Skeletal muscle satellite cell (primary cell): Measurements from ENCODE around the gene TNFRSF14.
A peak's percentile ranks its signal among the peaks of the same experiment; 100 is the strongest.

ENCODE experiments used
- H3K27me3 ChIP-seq: 2 replicates; pipeline ENCODE4 v1.7.0; 2013; ENCODE audit warnings: low read length; ENCODE audit not compliant: control insufficient read depth, insufficient read depth
- H3K36me3 ChIP-seq: 2 replicates; pipeline ENCODE4 v1.7.0; 2013; ENCODE audit warnings: mild to moderate bottlenecking, control low read depth, low read length; ENCODE audit not compliant: insufficient read depth
- H3K4me1 ChIP-seq: 2 replicates; pipeline ENCODE4 v1.7.0; 2013; ENCODE audit warnings: low read length; ENCODE audit not compliant: control insufficient read depth, insufficient read depth
- H3K4me2 ChIP-seq: 2 replicates; pipeline ENCODE4 v1.7.0; 2013; ENCODE audit warnings: mild to moderate bottlenecking, low read length
- H3K4me3 ChIP-seq: 2 replicates; pipeline ENCODE4 v1.7.0; 2013; ENCODE audit warnings: low read length
- H3K9ac ChIP-seq: 2 replicates; pipeline ENCODE4 v1.7.0; 2013; ENCODE audit warnings: mild to moderate bottlenecking, low read depth, low read length, moderate library complexity
- H3K9me3 ChIP-seq: replicated peaks from 2 replicates; pipeline ENCODE4 v1.7.0; 2013; ENCODE audit warnings: mild to moderate bottlenecking, control low read depth, low read length

The TNFRSF14 gene

GRCh38 chr1:2580691-2581090 lies 24.5 kb downstream of the TNFRSF14 start:
- H3K9me3 ChIP-seq, result no peaks in the 10 kb centered on the region
- H3K4me1 ChIP-seq, result peaks cover 9% of the 10 kb centered on the region
- H3K36me3 ChIP-seq, result no peaks in the 10 kb centered on the region
- peaks cover 32% of the 10 kb centered on the region for H3K27me3 ChIP-seq
- no peak overlapping the region for H3K9ac ChIP-seq
- H3K4me2 ChIP-seq, result no peak overlapping the region
- H3K4me3 ChIP-seq, result no peak overlapping the region

GRCh38 chr1:2582391-2582790 lies 26.2 kb downstream of the TNFRSF14 start:
- Histone ChIP-seq H3K4me1 (peaks cover 10% of the 10 kb centered on the region), H3K4me2 (no peak overlapping the region), H3K9me3 (no peaks in the 10 kb centered on the region), H3K27me3 (peaks cover 23% of the 10 kb centered on the region), H3K36me3 (no peaks in the 10 kb centered on the region), H3K9ac (no peak overlapping the region), H3K4me3 (no peak overlapping the region)

- Histone ChIP-seq H3K9ac (no peak overlapping the region), H3K36me3 (no peaks in the 10 kb centered on the region), H3K9me3 (no peaks in the 10 kb centered on the region), H3K4me2 (no peak overlapping the region), H3K4me1 (peaks cover 16% of the 10 kb centered on the region), H3K4me3 (no peak overlapping the region), H3K27me3 (peaks cover 23% of the 10 kb centered on the region)
Observed at GRCh38 chr1:2583331-2583791, 27.2 kb downstream of the TNFRSF14 start.

- Histone ChIP-seq H3K36me3 (peaks cover 2% of the 10 kb centered on the region), H3K4me1 (peaks cover 16% of the 10 kb centered on the region), H3K4me2 (peak overlapping the region; percentile 27), H3K27me3 (peaks cover 21% of the 10 kb centered on the region), H3K9ac (no peak overlapping the region), H3K9me3 (no peaks in the 10 kb centered on the region), H3K4me3 (no peak overlapping the region)
Observed at GRCh38 chr1:2583871-2584351, 27.7 kb downstream of the TNFRSF14 start.

GRCh38 chr1:2584686-2585317 lies 28.6 kb downstream of the TNFRSF14 start:
- H3K9ac ChIP-seq, result peak overlapping the region; percentile 93

GRCh38 chr1:2585318-2586092 lies 29.3 kb downstream of the TNFRSF14 start:
- Histone ChIP-seq H3K27me3 (peaks cover 13% of the 10 kb centered on the region), H3K9me3 (no peaks in the 10 kb centered on the region), H3K36me3 (peaks cover 12% of the 10 kb centered on the region), H3K4me2 (peak overlapping the region; percentile 100), H3K9ac (peak overlapping the region; percentile 93), H3K4me1 (peaks cover 16% of the 10 kb centered on the region), H3K4me3 (peak overlapping the region; percentile 98)

More at GRCh38 chr1:2584686-2585317, 28.6 kb downstream of the TNFRSF14 start:
- Histone ChIP-seq H3K4me3 (peak overlapping the region; percentile 98), H3K36me3 (peaks cover 9% of the 10 kb centered on the region), H3K4me2 (peak overlapping the region; percentile 100), H3K27me3 (peaks cover 15% of the 10 kb centered on the region), H3K9me3 (no peaks in the 10 kb centered on the region), H3K4me1 (peaks cover 16% of the 10 kb centered on the region)

- Histone ChIP-seq H3K27me3 (peaks cover 6% of the 10 kb centered on the region), H3K4me3 (peak within 1 kb of the TSS; percentile 98), H3K9ac (peak within 1 kb of the TSS; percentile 93), H3K36me3 (peaks cover 12% of the 10 kb centered on the region), H3K4me1 (peaks cover 16% of the 10 kb centered on the region), H3K9me3 (no peaks in the 10 kb centered on the region), H3K4me2 (peak within 1 kb of the TSS; percentile 100)
Observed at GRCh38 chr1:2586154-2587070, 30.2 kb downstream of the TNFRSF14 start, which contains the start of gene PRXL2B. PRXL2B (plus strand) TSS chr1:2586777; CDS start chr1:2586886, 109 bp downstream.

- peaks cover 12% of the 10 kb centered on the region for H3K36me3 ChIP-seq
- peak overlapping the region; percentile 98 for H3K4me3 ChIP-seq
- H3K27me3 ChIP-seq, result peaks cover 1% of the 10 kb centered on the region
- peaks cover 16% of the 10 kb centered on the region for H3K4me1 ChIP-seq
- H3K4me2 ChIP-seq, result peak overlapping the region; percentile 91
- H3K9ac ChIP-seq, result peak overlapping the region; percentile 73
- H3K9me3 ChIP-seq, result no peaks in the 10 kb centered on the region
Observed at GRCh38 chr1:2587071-2587859, 31.1 kb downstream of the TNFRSF14 start.

- H3K9me3 ChIP-seq, result no peaks in the 10 kb centered on the region
- peak overlapping the region; percentile 73 for H3K9ac ChIP-seq
- peak overlapping the region; percentile 98 for H3K4me3 ChIP-seq
- H3K27me3 ChIP-seq, result no peaks in the 10 kb centered on the region
- H3K36me3 ChIP-seq, result peaks cover 12% of the 10 kb centered on the region
- peaks cover 12% of the 10 kb centered on the region for H3K4me1 ChIP-seq
- peak overlapping the region; percentile 91 for H3K4me2 ChIP-seq
Observed at GRCh38 chr1:2587860-2588571, 31.8 kb downstream of the TNFRSF14 start.
